ENCODE results near the gene TMEM87A. TPM values are rescaled to one million over a fixed set of nuclear protein-coding genes. Genes with fewer than 3 reads are reported as not detected.
A peak's percentile ranks its signal among the peaks of the same experiment; 100 is the strongest.

The TMEM87A gene
- total RNA-seq, 2 donors from 2014 or later = 43.5 to 46.8 TPM

DNA sequence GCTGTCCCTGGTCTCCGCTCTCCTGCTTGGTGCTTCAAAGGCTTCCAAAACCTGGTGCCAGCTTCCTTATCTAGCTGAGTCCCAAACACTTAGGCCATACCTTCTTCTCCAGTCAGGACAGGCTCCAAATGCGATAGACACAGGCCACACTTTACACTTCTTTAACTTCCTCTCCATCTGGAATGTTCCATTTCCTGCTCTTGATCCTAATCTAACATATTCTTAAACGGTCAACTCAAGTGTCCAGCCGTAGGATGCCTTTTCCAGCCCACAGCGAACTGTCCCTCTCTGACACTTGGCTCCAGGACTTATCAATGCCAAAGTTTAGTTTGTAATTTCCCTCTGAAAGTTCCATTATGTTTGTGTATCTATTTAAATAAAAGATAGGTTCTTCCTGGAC is 97.6 kb downstream of the TMEM87A start:
- Mint-ChIP-seq H3K9me3 (no peaks in the 10 kb centered on the region), H3K27me3 (no peaks in the 10 kb centered on the region), H3K4me3 (no peak overlapping the region), H3K4me1 (peaks cover 11% of the 10 kb centered on the region), H3K27ac (no peak overlapping the region), H3K36me3 (ENCODE audit: low read depth) (peaks cover 99% of the 10 kb centered on the region)
- no peak for ATAC-seq (replicated peaks)

DNA sequence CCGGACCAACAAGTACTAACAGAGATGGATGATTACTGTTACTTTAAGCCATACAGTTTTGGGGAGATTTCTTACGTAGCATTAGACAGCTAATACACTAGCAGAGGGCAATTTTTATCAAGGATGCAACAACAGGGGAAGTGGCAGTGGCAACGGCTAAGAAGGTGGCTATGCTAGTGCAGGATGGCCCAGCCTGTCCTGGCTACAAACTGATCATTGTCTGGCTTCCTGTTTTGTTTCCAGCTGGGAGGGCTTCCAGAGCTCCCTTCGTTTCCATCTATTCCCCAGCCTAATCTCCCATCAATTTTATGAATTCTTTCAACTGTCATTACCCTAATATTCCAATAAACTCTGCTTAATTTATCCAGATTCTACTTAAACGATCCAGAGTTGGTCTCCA is 100.8 kb downstream of the TMEM87A start:
- Mint-ChIP-seq H3K9me3 (no peaks in the 10 kb centered on the region), H3K27ac (peak overlapping the region; percentile 46), H3K4me3 (no peak overlapping the region), H3K27me3 (no peaks in the 10 kb centered on the region), H3K36me3 (ENCODE audit: low read depth) (peaks cover 99% of the 10 kb centered on the region), H3K4me1 (peaks cover 11% of the 10 kb centered on the region)
- ATAC-seq (replicated peaks) = no peak

DNA sequence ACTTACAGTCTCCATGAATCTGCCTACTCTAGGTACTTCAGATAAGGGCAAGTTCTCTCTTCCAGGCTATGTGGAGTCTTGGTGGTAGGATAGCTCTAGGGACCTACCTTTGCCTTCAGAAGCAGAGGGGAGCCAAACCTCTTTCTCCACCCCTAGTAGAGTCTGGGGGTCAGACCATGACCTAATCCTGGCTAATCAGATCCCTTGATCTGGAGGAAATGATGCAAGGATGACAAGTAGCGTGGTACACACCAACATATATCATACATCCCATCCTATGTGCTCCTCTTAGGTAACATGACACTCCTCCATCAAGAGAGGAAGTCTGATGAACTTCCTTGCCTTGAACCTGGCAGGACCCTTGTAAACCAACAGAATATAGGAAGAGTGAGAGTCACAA is 101.4 kb downstream of the TMEM87A start:
- H3K4me1 Mint-ChIP-seq = peaks cover 11% of the 10 kb centered on the region
- no peaks in the 10 kb centered on the region for H3K27me3 Mint-ChIP-seq
- no peaks in the 10 kb centered on the region for H3K9me3 Mint-ChIP-seq
- peak overlapping the region; percentile 46 for H3K27ac Mint-ChIP-seq
- peaks cover 99% of the 10 kb centered on the region for H3K36me3 Mint-ChIP-seq (ENCODE audit: low read depth)
- no peak for ATAC-seq (replicated peaks)
- no peak overlapping the region for H3K4me3 Mint-ChIP-seq

DNA sequence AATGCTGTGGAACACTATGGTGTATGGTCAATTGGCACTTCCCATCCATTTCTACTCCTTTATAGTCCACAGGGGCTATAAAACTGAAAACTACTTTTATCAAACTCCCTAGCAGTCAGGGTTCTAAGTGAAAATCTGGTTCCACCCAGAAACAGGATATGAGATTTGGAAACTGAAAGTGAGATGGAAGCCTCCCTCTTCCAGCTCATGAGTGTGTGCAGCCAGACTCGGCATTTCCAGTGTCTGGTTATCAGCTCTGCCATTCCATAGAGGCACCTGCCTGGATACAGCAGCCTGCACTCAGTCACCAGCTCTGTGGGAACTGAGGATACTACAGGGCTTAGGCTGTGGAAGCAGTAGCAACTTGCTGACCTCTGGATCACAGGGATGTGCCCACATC is 102.1 kb downstream of the TMEM87A start:
- no peak overlapping the region for H3K4me3 Mint-ChIP-seq
- peak overlapping the region; percentile 46 for H3K27ac Mint-ChIP-seq
- no peaks in the 10 kb centered on the region for H3K27me3 Mint-ChIP-seq
- no peaks in the 10 kb centered on the region for H3K9me3 Mint-ChIP-seq
- H3K36me3 Mint-ChIP-seq (ENCODE audit: low read depth) = peaks cover 100% of the 10 kb centered on the region
- ATAC-seq (replicated peaks) = peak; percentile 32
- H3K4me1 Mint-ChIP-seq = peaks cover 11% of the 10 kb centered on the region

DNA sequence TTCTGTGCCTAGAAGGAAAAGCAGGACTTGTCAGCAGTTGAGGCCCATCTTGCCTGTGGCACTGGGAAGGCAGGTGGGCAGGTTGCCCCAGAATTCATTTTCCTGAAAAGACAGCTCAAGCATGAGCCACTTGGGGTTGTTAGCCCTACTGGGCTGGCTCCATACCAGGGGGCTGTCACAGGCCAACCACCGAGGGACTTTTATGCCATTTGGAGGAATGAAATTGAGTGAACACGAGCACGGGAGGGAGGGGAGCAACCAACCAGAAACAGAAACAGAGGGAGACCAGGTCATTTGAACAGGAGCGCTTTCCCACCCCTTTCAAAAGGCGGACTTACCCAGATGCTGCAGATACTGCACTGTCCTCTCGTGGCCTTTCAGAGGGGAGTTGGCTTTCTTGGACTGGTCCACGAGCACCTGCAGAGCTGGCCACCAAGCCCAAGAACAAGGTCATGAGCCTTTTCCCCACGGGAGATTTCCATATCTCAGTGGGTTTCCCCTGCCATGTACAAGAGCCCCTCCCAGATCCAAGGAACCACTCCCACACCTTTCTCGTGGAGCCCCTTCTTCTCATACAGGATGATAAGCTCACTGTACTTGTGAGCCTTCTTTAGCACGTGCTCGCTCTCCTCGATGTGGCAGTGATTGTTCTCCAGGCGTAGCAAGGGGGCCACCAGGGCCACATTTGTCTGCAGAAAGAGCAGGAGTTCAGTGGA is 106.8 kb downstream of the TMEM87A start:
- Mint-ChIP-seq H3K4me3 (no peak overlapping the region), H3K27ac (no peak overlapping the region), H3K9me3 (no peaks in the 10 kb centered on the region), H3K4me1 (no peaks in the 10 kb centered on the region), H3K36me3 (ENCODE audit: low read depth) (peaks cover 100% of the 10 kb centered on the region), H3K27me3 (no peaks in the 10 kb centered on the region)
- ATAC-seq (replicated peaks) = no peak

DNA sequence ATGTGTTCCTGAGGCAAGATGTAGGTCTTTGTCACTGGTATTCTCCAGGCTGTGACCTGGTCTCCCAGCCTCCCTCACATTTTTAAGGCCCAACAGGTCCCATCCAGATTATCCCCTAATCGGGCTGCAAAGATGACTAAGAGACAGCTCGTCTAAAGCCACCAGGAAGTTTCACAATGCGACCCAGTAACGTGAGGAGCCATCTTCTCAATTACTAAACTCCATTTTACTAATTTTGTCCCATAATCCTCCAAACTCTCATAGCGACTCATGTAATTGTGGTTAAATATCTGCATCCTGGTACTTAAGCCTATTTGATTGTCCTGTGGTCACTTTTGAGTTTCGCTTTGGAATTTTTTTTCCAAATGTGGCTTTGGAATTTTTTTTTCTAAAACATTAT is 108.1 kb downstream of the TMEM87A start:
- H3K9me3 Mint-ChIP-seq = no peaks in the 10 kb centered on the region
- H3K27me3 Mint-ChIP-seq = no peaks in the 10 kb centered on the region
- peak overlapping the region; percentile 28 for H3K27ac Mint-ChIP-seq
- H3K4me1 Mint-ChIP-seq = no peaks in the 10 kb centered on the region
- ATAC-seq (replicated peaks) = no peak
- H3K4me3 Mint-ChIP-seq = no peak overlapping the region
- H3K36me3 Mint-ChIP-seq (ENCODE audit: low read depth) = peaks cover 91% of the 10 kb centered on the region

DNA sequence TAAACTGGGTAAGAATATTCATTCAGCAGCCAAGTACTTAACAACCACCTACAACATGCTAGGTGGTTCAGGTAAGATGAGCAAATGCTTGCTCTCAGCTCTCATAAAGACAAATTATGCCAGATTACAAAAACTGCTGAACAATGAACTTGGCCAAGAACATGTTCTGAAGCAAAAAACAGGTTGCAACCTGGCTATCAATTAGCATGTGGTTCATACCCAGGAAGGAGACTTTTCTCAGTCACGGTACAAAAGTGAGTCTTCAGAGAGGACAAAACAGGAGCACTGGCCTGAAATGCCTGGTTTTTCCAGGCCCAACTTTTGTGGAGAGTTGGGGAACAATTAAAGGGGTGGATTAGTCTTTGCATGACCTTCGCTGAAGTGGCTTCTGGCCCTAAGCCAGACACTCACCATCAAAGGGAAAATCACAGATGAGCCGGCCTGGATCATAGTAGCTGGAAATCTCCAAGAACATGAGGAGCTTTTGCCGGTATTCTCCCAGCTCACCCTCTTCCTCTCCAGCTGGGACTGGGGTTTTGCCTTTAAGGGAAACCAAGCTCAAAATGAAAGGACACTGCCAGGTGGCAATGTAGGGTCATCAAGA is 109.2 kb downstream of the TMEM87A start:
- no peaks in the 10 kb centered on the region for H3K27me3 Mint-ChIP-seq
- H3K9me3 Mint-ChIP-seq = no peaks in the 10 kb centered on the region
- peak overlapping the region; percentile 56 for H3K27ac Mint-ChIP-seq
- peaks cover 89% of the 10 kb centered on the region for H3K36me3 Mint-ChIP-seq (ENCODE audit: low read depth)
- no peak for ATAC-seq (replicated peaks)
- no peak overlapping the region for H3K4me3 Mint-ChIP-seq
- H3K4me1 Mint-ChIP-seq = no peaks in the 10 kb centered on the region

DNA sequence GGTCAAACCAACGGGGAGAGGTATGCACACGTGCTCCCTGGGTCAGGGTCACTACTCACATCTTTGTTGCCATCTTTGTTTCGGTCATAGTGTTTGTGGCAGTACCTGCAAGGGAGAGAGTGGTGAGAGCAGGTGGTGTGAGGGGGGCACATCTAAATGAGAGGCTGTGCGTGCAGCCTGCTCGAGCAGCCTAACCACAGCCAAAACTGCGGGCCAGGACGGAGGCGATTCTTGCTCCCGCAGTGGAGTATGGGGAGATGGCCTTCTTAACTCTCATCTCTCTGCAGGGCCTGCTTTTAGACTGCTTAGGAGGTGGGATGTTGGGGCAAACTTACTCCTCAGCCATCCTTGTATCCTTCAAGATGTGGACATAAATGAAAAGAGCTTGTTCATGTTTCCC is 109.9 kb downstream of the TMEM87A start:
- Mint-ChIP-seq H3K9me3 (no peaks in the 10 kb centered on the region), H3K4me3 (no peak overlapping the region), H3K36me3 (ENCODE audit: low read depth) (peaks cover 88% of the 10 kb centered on the region), H3K27ac (peak overlapping the region; percentile 56), H3K27me3 (no peaks in the 10 kb centered on the region), H3K4me1 (peaks cover 4% of the 10 kb centered on the region)
- ATAC-seq (replicated peaks) = no peak

Other genes with a start within 250 kb of the TMEM87A start
- under 1 TPM in 1 of 2 donors, not detected in 1; 0.09 TPM for gene PLA2G4D, start 178.9 kb downstream of the TMEM87A start, total RNA-seq
- gene PLA2G4F, start 116.8 kb downstream of the TMEM87A start, total RNA-seq = not detected
- gene VPS39, start 65.1 kb downstream of the TMEM87A start, total RNA-seq = 10 to 100 TPM; 54.6 to 73.6 TPM
- gene GANC, start 232 bp downstream of the TMEM87A start, total RNA-seq = 10 to 100 TPM; 27.6 to 29.2 TPM
- 1 to 10 TPM; 3.2 to 4.6 TPM for gene CAPN3, start 86.1 kb upstream of the TMEM87A start, total RNA-seq
- 10 to 100 TPM; 55.1 to 58.1 TPM for gene ZNF106, start 217.7 kb upstream of the TMEM87A start, total RNA-seq
- gene SNAP23, start 222.2 kb upstream of the TMEM87A start, total RNA-seq = 10 to 100 TPM; 48.4 to 58.8 TPM

Data from activated T-helper 17 cell treated with anti-CD3 and anti-CD28 coated beads, Interleukin-2, amount 50 U/mL, for 72 hours (primary cell).